Activated naive CD8-positive, alpha-beta T cell treated with anti-CD3 and anti-CD28 coated beads, Interleukin-2, amount 50 U/mL, for 16 hours (primary cell): ENCODE results near the gene ARFIP1.
"Not testable (repeated sequence)": the region's sequence is repeated elsewhere in the genome, so short reads cannot be mapped to it uniquely, and the experiment has no call there.

Experiments
- DNase-seq: peaks from one replicate; pipeline ENCODE4 v3.0.0-alpha.2; 2020; ENCODE audit warnings: low read depth, low spot score

ARFIP1 gene

GRCh38 chr4:152843481-152844090 is 63.8 kb downstream of the ARFIP1 start:
- no peak for DNase-seq

GRCh38 chr4:152847376-152847775 is 67.6 kb downstream of the ARFIP1 start:
- no peak for DNase-seq

DNA sequence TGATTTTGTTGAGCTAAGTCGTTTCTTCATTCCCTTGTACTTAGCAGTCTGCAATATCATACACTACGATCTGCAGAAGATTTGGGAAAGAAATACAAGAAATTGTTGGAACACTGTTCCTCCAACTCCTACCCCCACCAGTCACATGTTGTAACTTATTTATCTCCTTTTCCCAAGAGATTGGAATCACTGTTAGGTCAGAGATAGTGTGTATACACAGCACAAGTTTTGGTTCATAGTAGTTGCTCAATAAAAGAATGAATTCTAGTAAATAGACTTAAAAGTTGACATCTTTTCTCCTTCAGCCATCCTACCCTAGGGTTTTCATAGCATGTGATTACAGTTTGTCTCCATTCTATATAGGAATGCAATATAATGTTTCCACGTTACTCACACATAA is 68.8 kb downstream of the ARFIP1 start:
- no peak for DNase-seq

DNA sequence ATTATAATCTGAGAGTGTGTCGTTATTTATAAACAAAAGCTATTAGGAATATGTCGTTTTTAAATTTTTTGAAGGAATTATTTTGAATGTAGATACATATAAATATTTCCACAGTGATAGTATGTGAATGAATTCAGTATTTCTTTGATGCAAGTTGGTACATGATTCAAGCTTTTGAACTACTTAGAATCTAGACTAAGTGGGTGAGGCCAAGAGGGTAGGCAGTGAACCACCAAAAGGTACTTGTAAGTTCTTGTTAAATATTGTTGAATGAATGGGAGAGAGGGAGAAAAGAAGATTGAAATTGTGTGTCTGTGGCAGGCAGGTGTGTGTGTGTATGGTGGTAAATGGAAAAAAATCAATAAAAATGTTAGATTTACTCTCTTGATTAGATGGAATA is 69.6 kb downstream of the ARFIP1 start:
- DNase-seq, result no peak

DNA sequence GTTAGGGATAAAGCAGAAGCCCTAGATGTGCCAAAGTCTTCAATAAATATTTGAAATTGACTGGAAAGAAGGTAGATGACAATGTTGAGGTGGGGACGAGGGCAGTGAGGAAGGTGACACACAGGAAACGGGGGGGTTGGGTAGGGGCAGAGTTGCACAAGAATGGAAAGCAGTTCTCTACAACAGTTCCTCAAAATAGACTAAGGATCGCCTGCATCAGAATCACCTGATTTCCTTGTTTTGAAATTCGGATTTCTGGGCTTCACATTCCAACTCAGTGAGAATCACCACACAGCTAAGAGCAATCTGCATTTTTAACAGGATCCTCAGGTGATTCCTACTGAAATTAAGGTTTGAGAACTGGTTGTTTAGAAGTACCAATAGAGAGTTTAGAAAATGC is 70.6 kb downstream of the ARFIP1 start:
- DNase-seq, result no peak

DNA sequence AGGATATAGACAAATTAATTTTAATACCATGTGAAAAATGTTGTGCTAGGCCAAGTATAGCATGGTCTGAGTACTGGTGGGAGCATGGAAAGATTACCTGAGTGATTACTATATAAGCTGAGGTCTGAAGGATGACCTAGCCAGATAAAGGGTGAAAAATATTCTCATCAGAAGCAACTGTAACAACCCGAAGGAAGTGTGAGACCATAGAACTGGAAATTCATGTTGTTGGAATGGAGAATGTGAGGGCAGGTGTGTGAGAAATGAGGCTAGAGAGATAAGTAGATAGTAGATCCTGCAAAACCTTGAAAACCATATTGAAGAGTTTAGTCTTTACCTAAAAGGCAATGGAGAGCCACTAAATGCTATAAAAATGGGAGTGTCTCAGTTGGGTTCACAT is 71.5 kb downstream of the ARFIP1 start:
- no peak for DNase-seq

- no peak for DNase-seq
These were observed 73.5 kb downstream of the ARFIP1 start for GRCh38 chr4:152853293-152853692.

GRCh38 chr4:152854016-152854415 is 74.3 kb downstream of the ARFIP1 start:
- not testable (repeated sequence) for DNase-seq

GRCh38 chr4:152856960-152857359 is 77.2 kb downstream of the ARFIP1 start:
- no peak for DNase-seq

DNA sequence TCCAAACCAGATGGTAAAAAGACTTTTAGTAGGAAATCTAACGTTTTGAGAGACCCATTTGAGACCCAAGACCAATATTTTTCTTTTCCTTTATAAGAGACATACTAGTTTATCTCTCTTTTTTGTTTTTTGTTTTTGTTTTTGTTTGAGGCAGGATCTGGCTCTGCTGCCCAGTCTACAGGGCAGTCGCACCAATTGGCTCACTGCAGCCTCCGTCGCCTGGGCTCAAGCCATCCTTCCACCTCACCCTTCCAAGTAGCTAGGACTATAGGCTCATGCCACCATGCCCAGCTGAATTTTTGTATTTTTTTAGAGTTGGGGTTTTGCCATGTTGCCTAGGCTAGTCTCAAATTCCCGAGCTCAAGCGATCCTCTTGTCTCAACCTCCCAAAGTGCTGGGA is 79.2 kb downstream of the ARFIP1 start:
- DNase-seq, result no peak

DNA sequence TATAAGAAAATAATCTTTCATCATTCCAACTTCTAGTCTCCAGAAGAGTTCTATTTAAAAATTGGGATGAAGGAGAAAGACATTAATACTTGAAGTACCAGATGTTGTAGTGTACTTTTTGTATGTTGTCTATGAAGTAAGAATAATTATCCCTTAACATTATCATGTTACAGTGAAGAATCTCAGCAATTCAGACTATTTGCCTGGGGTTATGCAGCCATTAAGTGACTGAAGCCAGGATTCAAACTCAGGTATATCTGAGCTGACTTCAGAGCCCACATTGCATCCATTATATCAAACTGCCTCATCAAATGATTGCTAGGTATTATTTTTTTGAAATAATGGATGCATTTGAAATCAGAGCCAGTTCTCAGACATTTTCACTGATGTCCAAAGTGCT is 80.3 kb downstream of the ARFIP1 start:
- DNase-seq, result no peak

DNA sequence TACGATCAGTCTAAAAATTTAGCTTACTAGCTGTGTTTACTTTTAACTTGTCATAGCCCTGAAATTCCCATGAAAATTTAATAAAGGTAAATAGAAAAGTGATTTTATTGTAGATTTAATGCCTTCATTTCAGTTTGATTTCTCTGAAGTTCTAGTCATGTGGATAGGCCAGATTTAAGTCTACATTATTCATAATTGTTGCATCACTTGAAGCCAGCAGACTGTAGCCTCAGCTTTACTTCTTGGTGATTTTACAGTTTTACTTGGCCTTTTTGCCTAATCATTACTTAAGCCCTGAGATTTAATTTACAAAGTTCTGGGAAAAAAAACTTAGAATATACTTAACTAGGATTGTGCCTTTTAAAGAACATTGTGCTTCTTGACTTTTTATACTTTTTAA is 82.9 kb downstream of the ARFIP1 start:
- no peak for DNase-seq

- DNase-seq, result no peak
These were observed 84.6 kb downstream of the ARFIP1 start for GRCh38 chr4:152864361-152864760.

DNA sequence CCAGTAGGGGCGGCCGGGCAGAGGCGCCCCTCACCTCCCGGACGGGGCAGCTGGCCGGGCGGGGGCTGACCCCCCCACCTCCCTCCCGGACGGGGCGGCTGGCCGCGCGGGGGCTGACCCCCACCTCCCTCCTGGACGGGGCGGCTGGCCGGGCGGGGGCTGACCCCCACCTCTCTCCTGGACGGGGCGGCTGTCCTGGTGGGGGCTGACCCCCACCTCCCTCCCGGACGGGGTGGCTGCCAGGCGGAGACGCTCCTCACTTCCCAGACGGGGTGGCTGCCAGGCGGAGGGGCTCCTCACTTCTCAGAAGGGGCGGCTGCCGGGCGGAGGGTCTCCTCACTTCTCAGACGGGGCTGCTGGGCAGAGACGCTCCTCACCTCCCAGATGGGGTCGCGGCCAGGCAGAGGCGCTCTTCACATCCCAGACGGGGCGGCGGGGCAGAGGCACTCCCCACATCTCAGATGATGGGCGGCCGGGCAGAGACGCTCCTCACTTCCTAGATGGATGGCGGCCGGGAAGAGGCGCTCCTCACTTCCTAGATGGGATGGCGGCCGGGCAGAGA is 86.8 kb downstream of the ARFIP1 start:
- DNase-seq, result not testable (repeated sequence)

DNA sequence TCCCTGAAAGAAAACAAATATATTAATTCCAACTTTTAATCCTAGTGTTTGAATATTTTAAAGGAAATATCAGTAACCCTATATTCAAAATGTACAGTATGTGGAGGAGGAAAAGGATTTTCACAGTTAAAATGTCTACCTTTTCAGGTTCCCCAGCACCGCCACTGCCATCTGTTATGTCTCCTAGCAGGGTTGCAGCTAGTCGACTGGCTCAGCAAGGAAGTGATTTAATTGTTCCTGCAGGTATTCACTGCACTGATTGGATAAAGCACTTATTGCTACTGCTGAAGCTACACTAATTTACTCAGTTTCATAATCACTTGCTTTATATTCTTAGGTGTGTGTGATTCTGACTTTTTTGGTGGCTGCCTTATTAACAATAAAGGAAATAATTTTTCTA is 90.9 kb downstream of the ARFIP1 start:
- no peak for DNase-seq

DNA sequence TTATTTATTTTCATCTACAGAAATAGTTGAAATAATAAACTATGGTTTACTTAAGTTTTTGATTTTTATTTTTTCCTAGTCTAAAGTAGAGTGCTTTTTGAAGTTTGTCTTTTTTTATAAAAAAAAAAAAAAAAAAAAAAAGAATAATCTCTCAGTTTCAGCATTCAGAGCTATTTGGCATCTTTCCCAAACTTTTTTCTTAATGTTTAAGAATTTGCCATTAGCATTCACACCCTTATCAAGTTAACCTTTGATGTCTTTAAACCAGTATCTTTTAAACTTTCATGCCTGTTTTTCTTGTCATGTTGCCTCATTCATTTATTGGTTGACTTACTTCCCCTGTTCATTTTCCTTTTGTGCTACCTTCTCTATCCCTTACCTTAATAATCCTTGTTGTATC is 95.5 kb downstream of the ARFIP1 start:
- no peak for DNase-seq

GRCh38 chr4:152877868-152878267 is 98.1 kb downstream of the ARFIP1 start:
- no peak for DNase-seq

DNA sequence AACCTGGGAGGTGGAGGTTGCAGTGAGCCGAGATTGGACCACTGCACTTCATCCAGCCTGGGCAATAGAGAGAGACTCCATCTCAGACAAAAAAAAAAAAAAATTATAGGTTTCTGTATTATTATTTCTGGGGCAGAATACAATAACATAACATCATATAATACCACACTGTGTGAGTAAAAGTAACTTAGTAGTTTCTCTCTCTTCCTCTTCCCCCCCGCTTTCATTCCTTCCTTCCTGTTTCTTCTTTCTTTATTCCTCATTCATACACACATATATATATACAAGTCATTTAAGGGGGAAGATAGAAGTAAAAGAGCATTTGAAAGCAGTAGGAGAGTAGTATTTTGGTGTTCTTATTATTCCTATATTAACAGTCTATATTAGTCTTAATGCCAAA is 100.5 kb downstream of the ARFIP1 start:
- DNase-seq, result no peak

DNA sequence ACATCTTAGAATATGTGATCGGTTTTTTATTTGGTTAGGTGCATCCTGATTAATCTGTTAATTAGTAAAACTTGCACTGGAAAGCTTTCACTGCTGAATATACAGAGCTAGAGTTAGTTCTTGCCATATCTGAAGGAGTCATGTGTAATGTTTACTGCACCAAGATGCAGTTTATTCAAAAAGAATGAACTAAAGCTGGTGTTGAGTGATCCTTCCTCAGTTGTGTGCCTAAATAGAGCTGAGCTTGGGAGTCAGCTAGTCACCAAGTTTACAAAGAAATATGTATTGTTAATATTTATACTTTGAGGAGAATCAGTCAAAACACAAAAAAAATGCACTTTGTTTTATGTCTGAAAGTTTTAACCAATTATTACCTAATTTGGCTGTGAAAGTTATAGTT is 102.2 kb downstream of the ARFIP1 start:
- no peak for DNase-seq

DNA sequence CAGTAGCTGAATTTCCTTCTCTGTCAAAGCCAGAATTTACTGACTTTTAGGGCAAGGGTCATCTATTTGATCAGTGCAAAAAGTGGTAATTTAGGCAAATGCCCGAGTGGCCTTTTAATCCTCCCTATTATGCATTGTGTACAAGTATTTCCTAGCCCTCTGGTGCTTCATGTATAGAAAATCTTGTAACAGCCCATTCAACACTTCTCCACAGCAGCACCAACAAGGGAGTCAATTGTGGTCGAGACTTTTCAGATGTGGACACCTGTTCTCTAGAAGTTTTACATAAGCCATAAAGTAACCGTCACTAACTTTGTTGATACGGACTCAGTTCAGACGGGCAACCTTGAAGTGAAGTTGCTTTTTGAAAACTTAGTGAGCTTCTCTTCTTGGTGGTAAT is 105.4 kb downstream of the ARFIP1 start:
- no peak for DNase-seq

- DNase-seq, result no peak
These were observed 106.4 kb downstream of the ARFIP1 start for GRCh38 chr4:152886201-152886600.

- DNase-seq, result no peak
These were observed 108.2 kb downstream of the ARFIP1 start for GRCh38 chr4:152887981-152888380.

GRCh38 chr4:152892974-152893373 is 113.2 kb downstream of the ARFIP1 start:
- no peak for DNase-seq

DNA sequence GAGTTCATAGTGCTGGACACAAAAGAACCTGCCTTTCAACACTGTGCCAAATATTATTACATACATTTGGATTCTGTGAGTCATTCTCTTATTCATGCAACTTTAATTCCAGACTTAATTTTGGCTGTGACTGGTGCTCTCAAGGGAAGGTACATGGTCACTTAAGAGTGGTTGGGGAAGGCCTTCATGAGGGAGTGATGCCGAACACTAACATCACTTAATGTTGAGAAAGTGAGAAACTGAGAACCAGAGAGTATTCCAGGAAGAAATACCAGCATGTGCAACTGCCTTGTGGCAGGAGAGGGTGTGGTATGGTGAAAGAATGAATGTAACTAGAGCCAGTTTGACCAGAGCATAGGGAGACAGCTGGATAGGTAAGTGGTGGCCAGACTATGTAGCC is 114.9 kb downstream of the ARFIP1 start:
- DNase-seq, result no peak
